Cardiac muscle cell (in vitro differentiated cells and primary cell): Measurements from ENCODE around the gene TASL. TPM values are rescaled to one million over a fixed set of nuclear protein-coding genes. Genes with fewer than 3 reads are reported as not detected.
"Not testable (repeated sequence)": the region's sequence is repeated elsewhere in the genome, so short reads cannot be mapped to it uniquely, and the experiment has no call there.

ENCODE experiments used
- DNase-seq, 2 donors: peaks; one replicate each; pipeline versions ENCODE4 v3.0.0 to v3.0.0-alpha.2; 2010 to 2017; ENCODE audit warnings: low read depth in 1 of 2, low spot score in 1 of 2
- H3K27ac ChIP-seq: fragments of 200-600 bp; sonication (generic); 2 replicates; pipeline ENCODE4 v1.5.1; 2016
- H3K27me3 ChIP-seq: fragments of 200-600 bp; sonication (generic); 2 replicates; pipeline ENCODE4 v1.6.0; 2016; ENCODE audit warnings: control low read depth
- H3K36me3 ChIP-seq: fragments of 200-600 bp; sonication (generic); 2 replicates; pipeline ENCODE4 v1.5.1; 2016; ENCODE audit warnings: control low read depth
- H3K4me1 ChIP-seq: fragments of 200-600 bp; sonication (generic); 2 replicates; pipeline ENCODE4 v1.8.1; 2017; ENCODE audit warnings: low read depth, mild to moderate bottlenecking, mixed run types
- H3K4me3 ChIP-seq: fragments of 200-600 bp; sonication (generic); 2 replicates; pipeline ENCODE4 v1.5.1; 2016; ENCODE audit warnings: mild to moderate bottlenecking
- H3K9me3 ChIP-seq: fragments of 200-600 bp; sonication (generic); 2 replicates; pipeline ENCODE4 v1.5.1; 2017; ENCODE audit warnings: low read depth, mild to moderate bottlenecking, control low read depth
- polyA plus RNA-seq: library from polyadenylated mRNA; unstranded; fragments of >200 nt; fragmentation: Nextera tagmentation; extraction: Ambion mirVana; gene quantifications from 2 replicates; pipeline ENCODE4 v1.2.1, GENCODE V29; 2016
- total RNA-seq: library from RNA; depleted of rRNA; stranded (reverse); fragments of >200 nt; gene quantifications from 2 replicates; pipeline ENCODE4 v1.2.3, GENCODE V29; 2016
- TF ChIP-seq, protein P1 (sequence below): IDR thresholded peaks from 2 replicates; pipeline ENCODE4 v1.5.1; 2012; ENCODE audit warnings: low read depth, mild to moderate bottlenecking, low read length

TASL gene
- total and polyA plus RNA-seq, 2 experiments from 2014 or later, result not detected

DNA sequence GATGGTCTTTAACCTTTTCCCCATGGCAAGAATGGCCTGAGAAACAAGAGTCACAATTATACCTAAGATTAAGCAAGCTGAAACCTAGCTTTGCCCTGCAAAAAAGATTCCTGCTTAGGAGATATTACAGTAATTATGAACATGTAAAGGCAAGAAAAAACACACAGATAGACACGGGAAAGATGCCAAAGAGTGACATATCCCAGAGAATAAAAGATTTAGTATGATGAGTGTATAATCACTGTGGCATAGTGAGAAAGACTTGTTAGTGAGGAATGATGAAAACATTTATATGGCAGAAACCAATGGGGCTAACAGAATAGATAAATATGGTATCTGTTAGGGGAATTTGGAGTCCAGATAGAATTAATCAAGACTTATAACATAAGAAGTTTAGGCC lies 29.6 kb upstream of the TASL start:
- no peaks in the 10 kb centered on the region for H3K36me3 ChIP-seq
- no peak overlapping the region for H3K4me3 ChIP-seq
- no peaks in the 10 kb centered on the region for H3K27me3 ChIP-seq
- no peak overlapping the region for H3K27ac ChIP-seq
- TF ChIP-seq, protein P1, sequence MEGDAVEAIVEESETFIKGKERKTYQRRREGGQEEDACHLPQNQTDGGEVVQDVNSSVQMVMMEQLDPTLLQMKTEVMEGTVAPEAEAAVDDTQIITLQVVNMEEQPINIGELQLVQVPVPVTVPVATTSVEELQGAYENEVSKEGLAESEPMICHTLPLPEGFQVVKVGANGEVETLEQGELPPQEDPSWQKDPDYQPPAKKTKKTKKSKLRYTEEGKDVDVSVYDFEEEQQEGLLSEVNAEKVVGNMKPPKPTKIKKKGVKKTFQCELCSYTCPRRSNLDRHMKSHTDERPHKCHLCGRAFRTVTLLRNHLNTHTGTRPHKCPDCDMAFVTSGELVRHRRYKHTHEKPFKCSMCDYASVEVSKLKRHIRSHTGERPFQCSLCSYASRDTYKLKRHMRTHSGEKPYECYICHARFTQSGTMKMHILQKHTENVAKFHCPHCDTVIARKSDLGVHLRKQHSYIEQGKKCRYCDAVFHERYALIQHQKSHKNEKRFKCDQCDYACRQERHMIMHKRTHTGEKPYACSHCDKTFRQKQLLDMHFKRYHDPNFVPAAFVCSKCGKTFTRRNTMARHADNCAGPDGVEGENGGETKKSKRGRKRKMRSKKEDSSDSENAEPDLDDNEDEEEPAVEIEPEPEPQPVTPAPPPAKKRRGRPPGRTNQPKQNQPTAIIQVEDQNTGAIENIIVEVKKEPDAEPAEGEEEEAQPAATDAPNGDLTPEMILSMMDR, result no peak
- H3K9me3 ChIP-seq, result no peaks in the 10 kb centered on the region
- no peak for DNase-seq
- no peaks in the 10 kb centered on the region for H3K4me1 ChIP-seq

DNA sequence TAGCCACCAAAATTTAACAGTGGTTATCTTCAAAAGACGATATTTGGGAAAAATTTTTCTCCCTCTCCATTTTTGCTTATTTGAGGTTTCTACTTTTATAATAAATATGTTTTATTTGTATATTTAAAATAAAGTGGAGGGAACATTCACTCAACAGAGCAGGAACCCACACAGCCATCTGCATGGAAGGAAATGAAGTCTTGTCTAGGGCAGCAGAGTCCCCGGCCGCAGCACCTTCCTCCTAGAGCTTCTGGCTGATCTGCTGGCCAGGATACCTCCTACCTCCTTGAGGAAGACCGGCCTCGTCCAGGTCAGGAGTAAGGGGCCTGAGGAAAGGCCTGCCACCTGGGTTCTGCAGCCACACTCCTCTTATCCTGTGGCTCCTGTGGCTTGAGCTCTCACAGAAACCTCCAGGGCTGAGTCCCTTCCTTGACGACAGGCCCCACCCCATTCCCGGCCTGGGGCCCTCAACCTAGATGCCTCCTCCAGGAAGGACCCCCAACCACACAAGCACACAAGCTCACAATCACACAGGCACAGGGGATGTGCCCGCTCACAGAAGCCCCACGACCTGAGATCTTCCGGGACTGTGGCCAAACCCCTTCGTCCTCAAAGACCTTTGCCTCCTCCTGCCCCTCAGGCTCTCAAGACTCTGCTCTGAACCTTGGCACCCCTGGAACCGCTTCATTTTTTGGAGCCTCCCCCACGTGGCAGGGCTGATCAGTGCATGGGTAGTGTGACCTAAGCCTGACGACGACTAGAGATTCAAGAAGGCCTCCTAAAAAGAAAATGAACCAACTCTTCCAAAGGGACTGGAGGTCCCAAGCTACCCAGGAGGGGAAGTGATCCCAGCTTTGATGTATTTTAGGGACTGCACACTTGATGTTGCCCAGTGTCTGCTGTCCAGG lies 23.0 kb upstream of the TASL start:
- H3K4me1 ChIP-seq, H3K4me3 ChIP-seq, H3K9me3 ChIP-seq, H3K27me3 ChIP-seq, DNase-seq, H3K36me3 ChIP-seq, H3K27ac ChIP-seq: not testable (repeated sequence)

DNA sequence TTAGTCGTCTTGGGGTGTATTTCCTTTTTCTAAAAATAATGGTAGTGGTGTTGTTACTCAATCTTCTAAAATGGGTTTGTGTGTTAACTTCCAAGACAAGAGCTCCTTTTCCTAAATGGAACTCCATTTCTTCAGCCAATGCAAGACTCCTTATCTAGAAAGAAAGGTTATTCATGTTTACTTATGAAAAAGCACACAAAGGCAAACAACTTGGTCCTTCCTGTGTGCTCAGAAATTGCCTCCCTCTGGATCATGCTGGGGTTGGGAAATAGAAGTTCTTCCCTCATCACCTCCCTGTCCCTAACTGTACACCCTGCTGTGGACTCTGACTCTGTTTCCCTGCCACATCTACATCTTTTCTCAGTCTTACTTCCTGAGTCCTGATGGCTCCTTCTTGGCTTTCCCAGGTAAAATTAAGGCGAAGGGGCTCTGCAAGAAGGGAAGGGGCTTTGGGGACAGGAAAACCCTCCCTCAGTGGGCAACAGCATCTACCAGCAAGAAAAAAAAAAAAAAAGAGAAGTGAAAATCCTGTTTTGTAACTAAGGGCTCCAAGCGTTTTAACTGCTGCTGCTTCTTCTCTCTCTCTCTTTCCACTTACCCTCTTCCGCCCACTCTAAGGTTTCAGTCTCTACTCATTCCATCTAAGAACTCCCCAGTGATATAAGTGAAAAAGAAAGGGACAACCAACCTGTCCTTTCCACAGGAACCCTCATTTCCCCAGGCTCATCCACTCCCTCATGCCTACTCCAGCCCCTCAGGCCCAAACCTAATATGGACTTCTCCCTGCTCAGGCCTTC lies 19.8 kb upstream of the TASL start:
- no peak for DNase-seq
- H3K27ac ChIP-seq, result no peak overlapping the region
- no peak overlapping the region for H3K4me3 ChIP-seq
- H3K4me1 ChIP-seq, result no peaks in the 10 kb centered on the region
- TF ChIP-seq, protein P1, result no peak
- no peaks in the 10 kb centered on the region for H3K9me3 ChIP-seq
- H3K36me3 ChIP-seq, result no peaks in the 10 kb centered on the region
- no peaks in the 10 kb centered on the region for H3K27me3 ChIP-seq

DNA sequence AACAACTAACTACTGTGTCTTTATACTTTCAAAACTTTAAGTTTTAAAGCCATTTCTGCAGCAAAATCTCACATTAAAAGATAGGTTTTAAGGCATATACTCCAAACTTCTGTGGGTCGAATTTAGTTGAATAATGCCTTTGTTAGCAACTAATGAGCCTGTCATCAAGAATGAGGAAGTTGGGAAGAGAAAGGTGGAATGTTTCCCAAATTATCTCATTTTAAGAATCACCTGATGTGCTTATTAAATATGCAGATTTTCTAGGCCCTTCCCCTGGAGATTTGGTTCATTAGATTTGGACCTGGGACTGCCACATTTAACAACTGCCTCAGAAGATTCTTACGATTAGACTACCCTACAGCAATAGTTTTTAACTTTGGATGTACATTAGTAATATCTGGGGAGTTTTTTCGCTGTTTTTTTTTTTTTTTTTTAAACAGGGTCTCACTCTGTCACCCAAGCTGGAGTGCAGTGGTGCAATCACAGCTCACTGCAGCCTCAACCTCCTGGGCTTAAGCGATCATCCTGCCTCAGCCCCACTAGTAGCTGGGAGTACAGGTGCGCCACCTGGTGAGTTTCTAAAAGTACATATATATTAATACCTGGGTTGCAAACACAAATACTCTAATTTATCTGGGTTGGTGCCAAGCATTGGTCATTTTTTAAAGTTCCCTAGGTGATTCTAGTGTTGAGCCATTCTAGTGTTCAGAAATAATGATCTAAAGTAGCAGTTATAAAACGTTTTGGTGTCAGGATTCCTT lies 16.1 kb upstream of the TASL start:
- H3K9me3 ChIP-seq, result no peaks in the 10 kb centered on the region
- H3K4me1 ChIP-seq, result no peaks in the 10 kb centered on the region
- H3K4me3 ChIP-seq, result no peak overlapping the region
- H3K27ac ChIP-seq, result no peak overlapping the region
- no peak for DNase-seq
- H3K27me3 ChIP-seq, result no peaks in the 10 kb centered on the region
- H3K36me3 ChIP-seq, result no peaks in the 10 kb centered on the region
- TF ChIP-seq, protein P1, result no peak

DNA sequence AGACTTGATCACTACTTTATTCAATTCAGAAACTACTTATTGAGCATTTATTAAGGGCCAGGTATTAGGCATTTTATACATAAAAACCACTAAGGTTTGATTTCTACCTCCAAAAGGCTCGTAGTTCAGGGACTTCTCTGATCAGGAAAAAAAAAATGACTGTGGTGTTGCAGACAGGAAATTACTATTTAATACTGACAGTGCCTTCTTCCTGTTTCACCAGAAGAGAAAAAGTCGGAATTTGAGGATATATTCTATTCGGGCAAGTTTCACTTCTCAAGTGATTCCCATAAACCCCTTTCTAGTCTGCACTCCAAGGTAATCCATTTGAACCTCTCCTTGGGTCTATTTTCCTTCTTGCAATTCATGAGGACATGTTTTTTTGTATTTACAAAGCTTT lies 15.3 kb upstream of the TASL start:
- no peaks in the 10 kb centered on the region for H3K36me3 ChIP-seq
- H3K27me3 ChIP-seq, result no peaks in the 10 kb centered on the region
- no peak for DNase-seq
- H3K4me3 ChIP-seq, result no peak overlapping the region
- H3K27ac ChIP-seq, result no peak overlapping the region
- TF ChIP-seq, protein P1, result no peak
- no peaks in the 10 kb centered on the region for H3K4me1 ChIP-seq
- H3K9me3 ChIP-seq, result no peaks in the 10 kb centered on the region
